ENCODE data around the gene ZCWPW2. TPM values are rescaled to one million over a fixed set of nuclear protein-coding genes. Genes with fewer than 3 reads are reported as not detected.

Gene ZCWPW2
- total RNA-seq, 3 donors from 2014 or later, result not detected

GRCh38 chr3:28575100-28575745, 226.7 kb downstream of the ZCWPW2 start:
- Mint-ChIP-seq H3K4me3 (no peak overlapping the region), H3K27me3 (ENCODE audit: low read depth) (peaks cover 54% of the 10 kb centered on the region), H3K4me1 (ENCODE audit: low read depth) (no peaks in the 10 kb centered on the region), H3K36me3 (ENCODE audit: insufficient read depth) (no peaks in the 10 kb centered on the region), H3K9me3 (no peaks in the 10 kb centered on the region)
- ATAC-seq, result peak in 1 of 2 donors; percentile 30
- no peak for DNase-seq

Other genes starting within 250 kb of the ZCWPW2 start
- 10 to 100 TPM; 23.7 to 23.9 (median 23.7) TPM for gene CMC1, start 107.1 kb upstream of the ZCWPW2 start, total RNA-seq
- gene AZI2, start 103 bp downstream of the ZCWPW2 start, total RNA-seq, result 10 to 100 TPM; 18.7 to 26.2 (median 24.6) TPM

Data from activated T-cell treated with anti-CD3 and anti-CD28 coated beads, Interleukin-2, amount 50 U/mL, for 4 hours (primary cell).